ENCODE measurements around the gene EME2.

EME2 gene

GRCh38 chr16:1776991-1777374 is 4.4 kb downstream of the EME2 start:
- Histone ChIP-seq H3K4me3 (ENCODE audit: insufficient read depth in 1 of 2, low read depth in 1 of 2, low read length in 2 of 2) (no peak overlapping the region), H2BK5ac (ENCODE audit: low read depth, low read length, poor library complexity, severe bottlenecking) (no peak overlapping the region), H2AFZ (ENCODE audit: low read depth, low read length) (no peak overlapping the region), H3K4ac (ENCODE audit: low read depth in 1 of 2, low read length in 2 of 2) (no peak overlapping the region), H3K27me3 (ENCODE audit: control insufficient read depth in 1 of 2, insufficient read depth in 1 of 2, low read length in 2 of 2) (no peaks in the 10 kb centered on the region), H3K14ac (ENCODE audit: low read length in 2 of 2) (no peak overlapping the region), H2AK5ac (ENCODE audit: low read length, severe bottlenecking) (no peak overlapping the region), H3K79me1 (replicated peaks; ENCODE audit: low read length, poor library complexity, severe bottlenecking) (peaks cover 39% of the 10 kb centered on the region), H4K8ac (ENCODE audit: low read length) (no peak overlapping the region), H3K27ac (ENCODE audit: low read length, poor library complexity, severe bottlenecking) (no peak overlapping the region), H3K9ac (ENCODE audit: low read length) (no peak overlapping the region), H3K4me2 (ENCODE audit: low read length, poor library complexity, severe bottlenecking) (no peak overlapping the region), H2BK12ac (ENCODE audit: low read length in 2 of 2) (no peak overlapping the region), H3K9me3 (ENCODE audit: control insufficient read depth, low read length) (no peaks in the 10 kb centered on the region), H4K91ac (ENCODE audit: low read length) (no peak overlapping the region), H3K18ac (ENCODE audit: low read depth in 1 of 2, low read length in 2 of 2) (no peak overlapping the region), H3K23ac (ENCODE audit: low read length in 2 of 2) (no peak overlapping the region), H3K36me3 (ENCODE audit: control insufficient read depth in 1 of 2, insufficient read depth in 2 of 2, low read depth in 1 of 2, low read length in 2 of 2) (peaks cover 52 to 67% of the 10 kb centered on the region in 2 experiments), H2BK120ac (ENCODE audit: low read depth, low read length) (no peak overlapping the region), H2BK15ac (ENCODE audit: low read depth, poor library complexity, severe bottlenecking) (no peak overlapping the region), H3K4me1 (ENCODE audit: control insufficient read depth, insufficient read depth, low read depth, low read length) (peaks cover 62% of the 10 kb centered on the region)
- WGBS, result 96% methylated on average over 22 of the region's 22 CpGs
- DNase-seq, result no peak

DNA sequence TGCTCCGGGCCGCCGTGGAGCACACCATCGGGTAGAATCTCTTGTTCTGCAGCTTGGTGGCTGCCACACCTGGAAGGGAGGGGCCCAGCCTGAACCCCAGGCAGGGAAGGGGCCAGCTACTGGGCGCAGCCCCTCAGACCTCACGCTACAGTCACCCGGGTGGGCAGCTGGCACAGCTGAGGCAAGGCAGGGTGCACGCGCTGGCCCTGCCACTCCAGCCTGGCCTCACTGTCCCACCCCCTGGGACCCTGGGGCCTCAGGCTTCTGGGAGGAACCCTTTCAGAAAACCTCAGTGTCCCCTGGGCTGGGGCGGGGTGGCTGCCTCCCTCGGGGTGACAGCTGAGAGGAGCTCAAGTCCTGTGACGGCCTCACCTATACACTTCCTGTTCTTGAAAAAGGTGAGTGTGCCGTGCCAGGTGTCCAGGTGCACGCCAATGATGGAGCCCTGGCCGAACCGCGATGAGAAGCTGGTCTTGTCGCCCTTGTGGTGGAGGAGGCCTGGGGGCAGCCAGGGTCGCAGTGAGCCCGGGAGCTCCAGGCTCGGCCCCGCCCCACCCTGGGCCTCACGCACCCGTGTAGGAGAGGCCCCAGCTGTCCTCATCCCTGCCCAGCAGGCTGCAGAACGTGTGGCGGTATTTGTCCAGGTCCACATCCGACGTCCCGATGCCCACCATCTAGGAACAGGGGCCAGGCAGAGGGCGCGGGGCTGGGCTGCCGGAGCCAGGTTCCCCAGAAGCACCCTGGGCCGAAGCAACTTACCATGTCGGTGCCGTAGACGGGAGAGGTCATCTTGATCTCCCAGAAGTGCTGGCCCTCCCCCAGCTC is 5.0 kb downstream of the EME2 start:
- Histone ChIP-seq H3K4me2 (ENCODE audit: low read length, poor library complexity, severe bottlenecking) (peak overlapping the region; percentile 19), H2BK5ac (ENCODE audit: low read depth, low read length, poor library complexity, severe bottlenecking) (no peak overlapping the region), H2BK15ac (ENCODE audit: low read depth, poor library complexity, severe bottlenecking) (no peak overlapping the region), H2BK120ac (ENCODE audit: low read depth, low read length) (no peak overlapping the region), H3K79me1 (replicated peaks; ENCODE audit: low read length, poor library complexity, severe bottlenecking) (peaks cover 39% of the 10 kb centered on the region), H3K4me1 (ENCODE audit: control insufficient read depth, insufficient read depth, low read depth, low read length) (peaks cover 58% of the 10 kb centered on the region), H3K36me3 (ENCODE audit: control insufficient read depth in 1 of 2, insufficient read depth in 2 of 2, low read depth in 1 of 2, low read length in 2 of 2) (peaks cover 50 to 67% of the 10 kb centered on the region in 2 experiments), H3K9me3 (ENCODE audit: control insufficient read depth, low read length) (no peaks in the 10 kb centered on the region), H3K4ac (ENCODE audit: low read depth in 1 of 2, low read length in 2 of 2) (no peak overlapping the region), H3K23ac (ENCODE audit: low read length in 2 of 2) (no peak overlapping the region), H3K14ac (ENCODE audit: low read length in 2 of 2) (no peak overlapping the region), H2BK12ac (ENCODE audit: low read length in 2 of 2) (no peak overlapping the region), H3K4me3 (ENCODE audit: insufficient read depth in 1 of 2, low read depth in 1 of 2, low read length in 2 of 2) (no peak overlapping the region), H3K18ac (ENCODE audit: low read depth in 1 of 2, low read length in 2 of 2) (no peak overlapping the region), H4K8ac (ENCODE audit: low read length) (no peak overlapping the region), H4K91ac (ENCODE audit: low read length) (no peak overlapping the region), H3K27me3 (ENCODE audit: control insufficient read depth in 1 of 2, insufficient read depth in 1 of 2, low read length in 2 of 2) (no peaks in the 10 kb centered on the region), H2AK5ac (ENCODE audit: low read length, severe bottlenecking) (no peak overlapping the region), H3K9ac (ENCODE audit: low read length) (no peak overlapping the region), H2AFZ (ENCODE audit: low read depth, low read length) (no peak overlapping the region), H3K27ac (ENCODE audit: low read length, poor library complexity, severe bottlenecking) (no peak overlapping the region)
- DNase-seq, result no peak
- 92% methylated on average over 36 of the region's 36 CpGs for WGBS

GRCh38 chr16:1778200-1779179 is 5.9 kb downstream of the EME2 start:
- no peak overlapping the region for H3K14ac ChIP-seq (ENCODE audit: low read length in 2 of 2)
- H2BK12ac ChIP-seq (ENCODE audit: low read length in 2 of 2), result no peak overlapping the region
- H3K36me3 ChIP-seq (ENCODE audit: control insufficient read depth in 1 of 2, insufficient read depth in 2 of 2, low read depth in 1 of 2, low read length in 2 of 2), result peaks cover 50 to 67% of the 10 kb centered on the region in 2 experiments
- peak overlapping the region; percentile 23 for H3K4me2 ChIP-seq (ENCODE audit: low read length, poor library complexity, severe bottlenecking)
- no peak overlapping the region for H2BK15ac ChIP-seq (ENCODE audit: low read depth, poor library complexity, severe bottlenecking)
- H3K27me3 ChIP-seq (ENCODE audit: control insufficient read depth in 1 of 2, insufficient read depth in 1 of 2, low read length in 2 of 2), result no peaks in the 10 kb centered on the region
- H4K8ac ChIP-seq (ENCODE audit: low read length), result no peak overlapping the region
- H2BK5ac ChIP-seq (ENCODE audit: low read depth, low read length, poor library complexity, severe bottlenecking), result no peak overlapping the region
- no peak overlapping the region for H3K18ac ChIP-seq (ENCODE audit: low read depth in 1 of 2, low read length in 2 of 2)
- no peak for DNase-seq
- no peaks in the 10 kb centered on the region for H3K9me3 ChIP-seq (ENCODE audit: control insufficient read depth, low read length)
- H3K4me3 ChIP-seq (ENCODE audit: insufficient read depth in 1 of 2, low read depth in 1 of 2, low read length in 2 of 2), result no peak overlapping the region
- H4K91ac ChIP-seq (ENCODE audit: low read length), result no peak overlapping the region
- WGBS, result 89% methylated on average over 30 of the region's 34 CpGs
- H2AK5ac ChIP-seq (ENCODE audit: low read length, severe bottlenecking), result no peak overlapping the region
- peaks cover 58% of the 10 kb centered on the region for H3K4me1 ChIP-seq (ENCODE audit: control insufficient read depth, insufficient read depth, low read depth, low read length)
- H3K79me1 ChIP-seq (replicated peaks; ENCODE audit: low read length, poor library complexity, severe bottlenecking), result peaks cover 39% of the 10 kb centered on the region
- H3K23ac ChIP-seq (ENCODE audit: low read length in 2 of 2), result no peak overlapping the region
- H3K4ac ChIP-seq (ENCODE audit: low read depth in 1 of 2, low read length in 2 of 2), result no peak overlapping the region
- no peak overlapping the region for H2AFZ ChIP-seq (ENCODE audit: low read depth, low read length)
- no peak overlapping the region for H2BK120ac ChIP-seq (ENCODE audit: low read depth, low read length)
- H3K27ac ChIP-seq (ENCODE audit: low read length, poor library complexity, severe bottlenecking), result peak overlapping the region; percentile 19
- H3K9ac ChIP-seq (ENCODE audit: low read length), result no peak overlapping the region

DNA sequence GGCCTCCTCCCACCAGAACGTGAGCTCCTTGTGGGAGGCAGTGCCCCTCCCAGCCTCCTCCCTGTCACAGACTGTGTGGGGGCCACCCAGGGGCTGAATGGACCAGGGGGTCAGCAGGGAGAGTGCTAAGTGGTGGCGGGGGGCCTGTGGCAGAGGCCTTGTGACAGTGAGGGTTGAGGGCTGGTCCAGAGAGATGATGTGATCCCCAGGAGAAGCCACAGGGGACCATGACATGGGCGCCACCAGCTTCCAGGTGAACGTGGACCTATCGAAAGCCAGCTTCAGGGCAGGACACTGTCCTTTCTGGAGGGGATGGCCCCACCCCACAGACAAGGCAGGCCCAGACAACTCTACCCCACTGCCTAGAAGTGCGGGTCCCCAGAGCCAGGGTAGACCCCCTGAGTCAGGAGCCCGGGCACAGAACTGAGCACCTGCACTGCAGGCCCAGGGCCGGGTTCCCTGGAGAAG is 6.7 kb downstream of the EME2 start:
- Histone ChIP-seq H3K4me1 (ENCODE audit: control insufficient read depth, insufficient read depth, low read depth, low read length) (peaks cover 54% of the 10 kb centered on the region), H3K4me2 (ENCODE audit: low read length, poor library complexity, severe bottlenecking) (no peak overlapping the region), H3K14ac (ENCODE audit: low read length in 2 of 2) (no peak overlapping the region), H3K27ac (ENCODE audit: low read length, poor library complexity, severe bottlenecking) (no peak overlapping the region), H2AK5ac (ENCODE audit: low read length, severe bottlenecking) (no peak overlapping the region), H2BK5ac (ENCODE audit: low read depth, low read length, poor library complexity, severe bottlenecking) (no peak overlapping the region), H3K79me1 (replicated peaks; ENCODE audit: low read length, poor library complexity, severe bottlenecking) (peaks cover 43% of the 10 kb centered on the region), H4K91ac (ENCODE audit: low read length) (no peak overlapping the region), H3K36me3 (ENCODE audit: control insufficient read depth in 1 of 2, insufficient read depth in 2 of 2, low read depth in 1 of 2, low read length in 2 of 2) (peaks cover 50 to 67% of the 10 kb centered on the region in 2 experiments), H3K4ac (ENCODE audit: low read depth in 1 of 2, low read length in 2 of 2) (no peak overlapping the region), H2BK12ac (ENCODE audit: low read length in 2 of 2) (no peak overlapping the region), H3K4me3 (ENCODE audit: insufficient read depth in 1 of 2, low read depth in 1 of 2, low read length in 2 of 2) (no peak overlapping the region), H2BK15ac (ENCODE audit: low read depth, poor library complexity, severe bottlenecking) (no peak overlapping the region), H3K23ac (ENCODE audit: low read length in 2 of 2) (no peak overlapping the region), H2AFZ (ENCODE audit: low read depth, low read length) (no peak overlapping the region), H3K9me3 (ENCODE audit: control insufficient read depth, low read length) (no peaks in the 10 kb centered on the region), H4K8ac (ENCODE audit: low read length) (no peak overlapping the region), H3K18ac (ENCODE audit: low read depth in 1 of 2, low read length in 2 of 2) (no peak overlapping the region), H3K9ac (ENCODE audit: low read length) (no peak overlapping the region), H3K27me3 (ENCODE audit: control insufficient read depth in 1 of 2, insufficient read depth in 1 of 2, low read length in 2 of 2) (no peaks in the 10 kb centered on the region), H2BK120ac (ENCODE audit: low read depth, low read length) (no peak overlapping the region)
- DNase-seq, result no peak
- WGBS, result 91% methylated on average over 8 of the region's 8 CpGs
